ENCODE data around the gene KREMEN1. TPM values are rescaled to one million over a fixed set of nuclear protein-coding genes. Genes with fewer than 3 reads are reported as not detected.
A peak's percentile ranks its signal among the peaks of the same experiment; 100 is the strongest.

Gene KREMEN1
- polyA plus RNA-seq, 1 donor = 107 TPM

GRCh38 chr22:29151316-29151715, 78.5 kb downstream of the KREMEN1 start:
- no peak for DNase-seq

DNA sequence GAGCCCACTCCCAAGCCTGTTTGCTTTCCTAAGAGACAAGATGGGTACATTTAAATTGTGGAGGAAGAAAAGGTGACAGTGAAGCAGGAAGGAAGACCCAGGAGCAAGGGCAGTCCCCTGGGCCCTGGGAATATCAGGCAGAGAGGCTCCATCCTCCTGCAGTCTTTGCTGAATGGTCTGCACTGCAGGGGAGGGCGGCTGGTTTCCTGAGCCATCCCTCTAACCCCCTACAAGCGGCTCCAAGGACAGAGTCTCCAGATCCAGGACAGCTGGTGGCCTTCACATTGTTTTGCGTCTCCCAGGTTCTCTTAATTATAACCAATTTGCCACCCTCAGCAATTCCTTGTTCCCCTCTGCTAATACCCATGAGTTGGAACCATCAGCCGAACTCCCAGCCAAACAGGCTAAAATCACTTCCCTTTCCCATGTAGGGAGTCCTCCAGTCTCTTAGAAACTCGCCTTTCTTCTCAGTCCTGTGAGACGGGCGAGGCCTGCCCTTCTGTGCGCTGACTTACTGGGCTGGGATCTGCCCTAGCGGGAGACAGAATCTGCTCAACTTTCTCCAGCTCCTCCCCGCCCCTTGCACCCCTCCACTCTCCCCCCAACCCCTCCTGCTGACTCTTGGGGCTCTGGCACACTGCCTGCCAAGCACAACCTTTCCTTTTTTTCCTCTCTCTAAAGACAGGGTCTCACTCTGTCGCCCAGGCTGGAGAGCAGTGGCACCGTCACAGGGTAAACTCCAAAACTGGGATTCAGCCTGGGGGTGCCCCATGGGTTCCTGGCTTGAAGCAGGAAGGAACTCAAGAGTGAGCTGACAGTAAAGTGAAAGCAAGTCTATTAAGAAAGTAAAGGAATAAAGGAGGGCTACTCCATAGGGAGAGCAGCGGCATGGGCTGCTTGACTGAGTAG, 79.5 kb downstream of the KREMEN1 start:
- no peak for DNase-seq

- no peak for DNase-seq
These were observed 80.3 kb downstream of the KREMEN1 start for GRCh38 chr22:29152954-29153719.

GRCh38 chr22:29154364-29155048, 81.7 kb downstream of the KREMEN1 start:
- DNase-seq = peak; percentile 59

DNA sequence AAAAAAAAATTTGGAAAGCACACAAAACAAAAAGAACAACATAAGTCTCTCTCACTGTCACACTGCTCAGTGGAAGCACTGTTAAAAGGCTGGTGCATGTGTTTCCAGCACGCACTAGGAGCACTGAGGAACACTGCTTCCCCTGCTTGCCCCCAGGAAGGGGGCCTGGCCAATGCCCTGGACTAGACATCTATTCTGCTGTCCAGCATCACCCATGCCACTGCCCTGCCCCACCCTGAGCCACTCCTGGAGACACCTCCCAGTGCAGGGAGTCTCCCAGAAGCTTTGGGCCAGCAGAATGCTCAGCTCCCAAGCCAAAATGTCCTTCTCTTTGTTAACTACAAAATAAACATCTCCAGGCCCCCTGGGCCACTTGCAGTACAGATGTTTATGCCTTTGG, 83.1 kb downstream of the KREMEN1 start:
- no peak for DNase-seq

- DNase-seq = no peak
These were observed 83.7 kb downstream of the KREMEN1 start for GRCh38 chr22:29156507-29156906.

DNA sequence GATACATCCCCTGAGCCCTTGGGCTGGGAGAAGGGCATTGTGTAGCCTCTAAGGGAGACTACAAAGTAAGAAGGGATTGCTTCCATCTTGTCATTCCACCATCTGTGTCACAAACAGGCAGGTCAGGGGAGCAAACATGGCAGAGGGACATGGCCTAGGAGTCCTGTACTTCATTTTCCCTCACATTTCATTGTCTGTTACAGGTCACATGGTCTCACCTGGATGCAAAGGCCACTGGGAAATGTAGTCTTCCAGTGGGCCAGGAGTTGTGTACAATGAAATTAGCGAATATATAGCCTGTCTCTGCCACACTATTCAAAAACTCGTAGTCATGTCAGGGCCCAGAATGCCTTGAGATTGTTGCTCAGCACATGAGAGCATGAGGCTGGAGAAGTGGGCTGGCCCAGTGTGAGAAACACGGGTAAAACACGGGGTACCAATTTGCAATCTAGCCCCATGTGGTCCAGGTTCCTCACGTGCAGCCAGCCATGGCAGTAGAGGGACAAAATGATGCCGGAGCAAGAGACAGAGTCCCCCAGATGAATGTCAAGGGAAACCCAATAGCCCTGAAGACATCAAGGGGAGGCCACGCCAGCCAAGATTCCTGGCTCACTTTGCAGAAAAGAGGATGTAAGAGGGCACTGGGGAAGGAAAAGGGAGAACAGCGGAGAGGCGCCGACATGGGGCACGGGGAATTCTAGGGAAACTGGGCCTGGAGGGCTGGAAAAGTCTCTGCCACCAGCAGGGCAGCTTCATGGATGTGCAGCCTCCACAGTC, 85.1 kb downstream of the KREMEN1 start:
- no peak for DNase-seq

- DNase-seq = no peak
These were observed 85.7 kb downstream of the KREMEN1 start for GRCh38 chr22:29158546-29158945.

- DNase-seq = no peak
These were observed 91.0 kb downstream of the KREMEN1 start for GRCh38 chr22:29163808-29164207.

DNA sequence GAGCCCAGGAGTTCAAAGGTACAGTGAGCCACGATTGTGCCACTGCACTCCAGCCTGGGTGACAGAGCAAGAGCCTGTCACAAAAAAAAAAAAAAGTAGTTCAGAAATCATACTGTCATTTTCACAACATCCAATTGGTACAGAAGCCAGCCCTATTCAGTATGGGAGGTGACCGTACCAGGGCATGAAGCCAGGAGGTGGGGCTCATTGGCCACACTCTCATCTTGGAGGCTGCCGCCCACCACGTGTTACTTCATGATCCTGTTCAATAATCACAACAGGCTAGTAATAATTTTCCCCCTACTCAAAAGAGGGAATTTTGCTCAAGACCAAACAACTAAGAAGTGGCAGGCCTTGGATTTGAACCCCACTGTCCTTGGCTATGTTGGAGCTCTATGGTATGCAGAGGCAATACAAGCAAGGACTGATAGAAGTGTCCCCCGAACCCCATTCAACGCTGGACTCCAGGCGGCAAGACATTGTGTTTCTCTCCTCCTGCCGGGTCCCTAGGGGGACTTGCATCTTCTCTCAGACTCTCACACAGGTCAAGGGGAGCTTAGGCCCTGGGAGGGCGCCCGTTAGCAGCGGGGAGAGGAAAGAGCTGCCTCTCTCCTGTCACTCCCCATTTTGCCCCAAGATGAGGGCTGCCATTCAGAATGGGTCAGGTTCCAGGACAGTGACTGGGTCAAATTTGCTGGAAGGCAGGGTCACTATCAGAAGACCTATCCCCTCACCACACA, 92.7 kb downstream of the KREMEN1 start:
- no peak for DNase-seq

- no peak for DNase-seq
These were observed 93.3 kb downstream of the KREMEN1 start for GRCh38 chr22:29166180-29166579.

DNA sequence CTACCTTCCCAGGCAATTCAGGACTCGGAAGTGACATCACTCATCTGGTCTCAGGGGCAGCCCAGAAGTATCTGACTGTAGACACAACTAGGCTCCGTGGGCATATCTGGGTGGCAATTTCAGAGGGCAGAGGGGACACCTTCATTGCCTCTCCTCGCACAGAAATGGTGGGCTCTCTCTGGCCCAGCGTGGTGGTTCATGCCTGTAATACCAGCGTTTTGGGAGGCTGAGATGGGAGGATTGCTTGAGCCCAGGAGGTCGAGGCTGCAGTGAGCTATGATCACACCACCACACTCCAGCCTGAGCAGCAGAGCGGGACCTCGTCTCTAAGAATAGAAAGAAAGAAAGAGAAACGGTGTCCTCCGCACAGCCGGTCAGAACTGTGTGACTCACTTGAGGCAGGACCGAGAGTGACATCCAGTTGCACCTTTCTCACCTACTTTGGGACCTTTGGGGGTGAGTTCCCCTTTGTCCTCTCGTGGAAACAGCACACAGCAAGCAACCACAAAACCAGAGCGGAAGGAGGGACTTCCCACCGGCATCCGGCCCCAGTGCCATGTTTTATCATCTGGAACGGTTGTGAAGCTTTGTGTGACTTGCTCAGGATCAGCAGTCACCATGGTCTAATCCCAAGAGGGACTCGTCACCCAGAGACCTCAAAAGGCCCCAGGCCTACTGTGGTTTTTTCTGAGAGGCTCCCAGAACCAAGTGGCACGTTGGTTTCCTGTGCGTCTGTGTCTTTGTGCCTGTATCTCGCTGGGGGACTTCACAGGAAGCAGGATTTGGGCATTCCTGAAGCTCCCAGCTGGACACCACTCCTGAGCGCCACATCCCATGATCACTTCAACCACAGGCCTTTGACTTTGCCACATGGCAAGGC, 94.4 kb downstream of the KREMEN1 start:
- no peak for DNase-seq

DNA sequence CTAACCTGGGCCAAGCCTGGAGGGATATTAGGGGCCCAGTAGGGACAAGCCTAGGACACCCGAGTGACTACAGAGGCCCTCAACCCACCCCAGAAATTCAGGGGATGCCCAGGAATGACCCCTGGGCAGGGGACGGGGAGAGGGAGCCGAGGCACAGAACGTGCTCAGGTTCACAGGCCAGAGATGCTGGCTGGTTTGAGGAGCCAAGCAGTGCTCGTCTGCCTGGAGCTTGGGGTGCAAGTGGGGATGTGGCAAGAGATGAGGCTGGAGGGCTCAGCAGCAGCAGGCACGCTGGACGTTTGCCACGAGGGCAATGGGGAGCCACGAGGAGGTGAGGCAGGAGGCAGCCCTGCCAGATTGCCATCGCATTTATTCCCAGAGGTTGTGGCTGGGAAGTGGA, 98.9 kb downstream of the KREMEN1 start:
- DNase-seq = no peak

DNA sequence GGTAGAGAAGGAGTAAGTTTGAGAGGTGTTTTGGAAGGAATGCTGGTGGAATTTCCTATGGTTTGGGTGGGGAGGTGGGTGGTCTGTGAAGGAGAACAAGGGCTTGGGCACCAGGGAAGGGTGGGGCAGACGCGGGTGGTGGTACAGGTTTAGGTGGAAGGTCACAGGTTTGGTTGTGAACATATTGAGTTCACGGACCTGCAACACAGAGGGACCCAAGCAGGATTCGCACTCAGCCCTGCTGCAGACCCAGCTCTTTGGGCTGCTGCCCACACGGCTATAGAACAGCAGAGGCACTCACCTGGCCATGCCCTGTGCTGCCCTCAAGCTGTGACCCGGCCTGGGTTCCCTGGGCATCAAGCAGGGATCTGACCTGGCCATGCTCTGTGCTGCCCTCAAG, 99.4 kb downstream of the KREMEN1 start:
- no peak for DNase-seq

- DNase-seq = no peak
These were observed 102.5 kb downstream of the KREMEN1 start for GRCh38 chr22:29175312-29175835.

DNA sequence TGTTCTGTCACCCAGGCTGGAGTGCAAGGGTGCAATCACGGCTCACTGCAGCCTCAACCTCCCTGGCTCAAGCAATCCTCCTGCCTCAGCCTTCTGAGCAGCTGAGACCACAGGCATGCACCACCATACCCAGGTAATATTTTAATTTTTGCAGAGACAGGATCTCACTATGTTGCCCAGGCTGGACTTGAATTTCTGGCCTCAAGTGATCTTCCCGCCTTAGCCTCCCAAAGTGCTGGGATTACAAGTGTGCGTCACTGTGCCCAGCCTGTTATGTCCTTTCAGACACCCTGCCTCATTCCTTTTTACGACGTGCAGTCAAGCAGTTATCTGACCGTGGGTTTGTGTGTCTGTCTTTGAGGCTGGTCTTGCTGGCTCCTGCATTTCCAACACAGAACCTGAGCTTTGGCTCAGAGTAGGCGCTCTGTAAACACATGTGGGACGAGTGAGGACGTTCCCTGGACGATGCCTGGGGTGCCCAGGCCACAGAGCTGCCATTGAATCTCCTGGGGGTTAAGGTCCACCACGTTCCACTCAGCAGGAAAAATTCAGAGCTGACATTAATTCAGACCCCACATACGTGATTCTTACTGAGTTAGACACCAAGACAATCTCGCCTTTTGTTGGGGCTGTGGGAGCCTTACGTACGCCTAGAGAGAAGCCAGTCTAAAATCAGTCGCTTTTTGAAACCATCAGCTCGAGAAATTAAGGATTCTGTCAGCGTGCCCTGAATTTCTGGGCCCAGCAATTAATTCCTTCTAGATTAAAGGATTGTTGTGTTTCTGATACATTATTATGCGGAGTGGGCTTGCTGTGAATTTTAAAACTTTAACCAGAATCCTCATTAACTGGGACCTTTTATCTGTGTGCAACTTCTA, 111.4 kb downstream of the KREMEN1 start:
- no peak for DNase-seq

DNA sequence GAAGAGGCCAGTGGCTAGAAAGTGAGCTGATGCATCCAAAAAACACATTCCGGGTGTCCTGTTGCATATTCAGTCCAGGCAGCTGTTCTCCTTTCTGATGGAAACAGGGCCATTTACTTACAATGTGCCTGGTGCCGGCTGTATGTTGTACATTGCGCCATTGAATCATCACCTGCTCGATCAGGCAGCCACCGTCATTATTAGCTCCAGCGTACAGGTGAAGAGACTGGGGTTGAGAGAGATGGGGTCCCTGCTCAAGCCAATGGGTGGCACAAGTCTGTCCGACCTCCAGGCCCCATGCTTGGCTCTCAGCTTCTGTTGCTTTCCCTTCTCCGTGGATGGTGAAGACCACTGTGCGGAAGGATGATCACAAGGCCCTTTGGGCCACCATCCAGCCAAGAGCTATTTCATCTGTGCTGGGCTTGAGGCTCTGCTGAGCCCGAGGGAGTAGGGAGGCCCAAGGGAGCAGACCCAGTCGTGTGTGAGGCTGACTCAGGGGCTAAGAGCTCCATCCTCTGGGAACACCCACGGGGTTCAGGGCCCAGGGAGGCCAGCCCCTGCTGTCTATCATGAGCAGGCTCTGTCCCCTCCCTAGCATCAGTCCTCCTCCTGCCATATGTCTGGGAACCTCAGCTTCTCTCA, 112.1 kb downstream of the KREMEN1 start:
- no peak for DNase-seq

DNA sequence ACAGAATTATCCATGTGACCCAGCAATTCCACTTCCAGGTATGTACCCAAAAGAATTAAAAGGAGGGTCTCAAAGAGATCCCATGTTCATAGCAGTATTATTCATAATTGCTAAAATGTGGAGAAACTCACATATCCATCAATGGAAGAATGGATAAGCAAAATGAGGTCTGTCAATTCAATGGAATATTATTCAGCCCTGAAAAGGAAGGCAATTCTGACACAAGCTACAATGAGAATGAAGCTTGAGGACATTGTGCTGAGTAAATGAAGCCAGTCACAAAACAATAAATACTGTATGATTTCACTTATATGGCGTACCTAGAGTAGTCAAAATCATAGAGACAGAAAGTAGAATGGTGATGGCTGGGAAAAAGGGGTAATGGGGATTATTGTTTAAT, 113.5 kb downstream of the KREMEN1 start:
- no peak for DNase-seq

DNA sequence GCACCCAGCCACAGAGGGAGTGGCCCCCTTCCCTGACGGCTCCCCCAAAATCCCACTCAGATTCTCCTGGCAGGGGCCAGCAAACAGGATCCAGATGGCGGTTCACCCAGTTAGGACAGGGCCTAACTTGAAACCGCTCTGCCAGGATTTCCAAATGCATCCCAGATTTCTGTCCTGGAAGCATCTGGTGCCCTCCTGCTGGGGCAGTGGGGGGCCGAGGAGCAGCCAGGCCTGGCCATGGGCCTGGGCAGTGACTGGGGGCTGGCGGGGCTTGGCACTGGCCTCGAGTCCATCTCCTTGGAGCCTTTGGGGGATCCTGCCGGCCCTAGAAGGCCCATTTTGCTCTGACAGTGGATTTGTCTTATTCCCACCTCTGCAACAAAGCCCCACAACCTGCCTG, 115.0 kb downstream of the KREMEN1 start:
- no peak for DNase-seq

All from hindlimb muscle (tissue), 1 donor.